Breast epithelium (tissue), 4 donors: Measurements from ENCODE around the gene ABHD14A. TPM values are rescaled to one million over a fixed set of nuclear protein-coding genes. Genes with fewer than 3 reads are reported as not detected.
A peak's percentile ranks its signal among the peaks of the same experiment; 100 is the strongest.

Experiments used
- DNase-seq, 2 donors: peaks; one replicate each; pipeline ENCODE4 v3.0.0-alpha.2; 2019; ENCODE audit warnings: low spot score in 2 of 2
- H3K27ac ChIP-seq, 2 donors: fragments of 200-600 bp; sonication (generic) in 1 of 2; one replicate each; pipeline ENCODE4 v1.5.1; 2016 to 2019; ENCODE audit warnings: mild to moderate bottlenecking in 1 of 2
- H3K27me3 ChIP-seq, 2 donors: fragments of 200-600 bp; sonication (generic) in 1 of 2; one replicate each; pipeline versions ENCODE4 v1.5.1 to v1.6.0; 2017 to 2019; ENCODE audit warnings: control low read depth in 1 of 2, mild to moderate bottlenecking in 1 of 2
- H3K36me3 ChIP-seq: fragments of 200-600 bp; one replicate; pipeline ENCODE4 v1.5.1; 2019
- H3K4me1 ChIP-seq, 2 donors: fragments of 200-600 bp; sonication (generic); one replicate each; pipeline ENCODE4 v1.5.1; 2016 to 2019; ENCODE audit warnings: control low read depth in 1 of 2
- H3K4me3 ChIP-seq, 3 donors: fragments of 200-600 bp; sonication (generic); 1 replicate in 2 of 3; 2 replicates in 1 of 3; pipeline ENCODE4 v1.5.1; 2016 to 2019; ENCODE audit warnings: mild to moderate bottlenecking in 3 of 3, moderate library complexity in 2 of 3
- H3K9me3 ChIP-seq, 2 donors: fragments of 200-600 bp; sonication (generic) in 1 of 2; one replicate each; pipeline ENCODE4 v1.5.1; 2016 to 2019; ENCODE audit warnings: control low read depth in 1 of 2
- CTCF ChIP-seq, 3 donors: fragments of 450-650 bp; IDR thresholded peaks; one replicate each; pipeline ENCODE4 v1.5.1; 2016 to 2017; ENCODE audit warnings: antibody characterized with exemption in 3 of 3, mild to moderate bottlenecking in 3 of 3, moderate library complexity in 3 of 3
- POLR2A ChIP-seq: fragments of 450-650 bp; IDR thresholded peaks from one replicate; pipeline ENCODE4 v1.6.1; 2016; ENCODE audit warnings: antibody characterized with exemption, mild to moderate bottlenecking, moderate library complexity
- POLR2AphosphoS5 ChIP-seq, 3 donors: sonication (generic); formaldehyde crosslinking; IDR thresholded peaks; one replicate each; pipeline ENCODE4 v1.6.1; 2017; ENCODE audit warnings: antibody characterized with exemption in 3 of 3
- intact Hi-C: fragments of 100-400 bp; cut with DNase I; formaldehyde crosslinking; loops from one replicate; pipeline ENCODE4 v1.15.1; 2023; ENCODE audit warnings: low total_unique reads
- total RNA-seq, 3 donors: library from RNA; depleted of rRNA; stranded (reverse); fragments of >200 nt; gene quantifications; one replicate each; pipeline ENCODE4 v1.1.0, GENCODE V29; 2016

The ABHD14A gene
- total RNA-seq, 3 donors from 2014 or later: 16.1 to 32.6 (median 17.1) TPM

- DNase-seq: peak; percentile 61 to 75
- H3K4me3 ChIP-seq: peak overlapping the region; percentile 69 to 77 (median 72)
Observed at GRCh38 chr3:51974277-51974962, 444 bp upstream of the ABHD14A start.

GRCh38 chr3:51975852-51976549, 1.1 kb downstream of the ABHD14A start:
- H3K27ac ChIP-seq: peak overlapping the region; percentile 96 to 98
- peak; percentile 60 to 67 for DNase-seq
- peak overlapping the region; percentile 69 to 77 (median 72) for H3K4me3 ChIP-seq
- H3K36me3 ChIP-seq: no peaks in the 10 kb centered on the region
- no peaks in the 10 kb centered on the region for H3K27me3 ChIP-seq
- TF ChIP-seq POLR2A (no peak), CTCF (IDR thresholded peaks at IDR 0.05) (no peak), POLR2AphosphoS5 (IDR thresholded peaks at IDR 0.05) (peak in 1 of 3 donors; percentile 12)
- intact Hi-C loops: loop anchor here (2.0 kb wide), 1 partner anchor 33 kb away; the partner anchor contains the start of gene PARP3
- no peaks in the 10 kb centered on the region for H3K9me3 ChIP-seq
- peaks cover 6 to 7% of the 10 kb centered on the region in 2 donors for H3K4me1 ChIP-seq

More at GRCh38 chr3:51974277-51974962, 444 bp upstream of the ABHD14A start:
- intact Hi-C loops: loop anchor here (2.0 kb wide), 1 partner anchor 32 kb away; the partner anchor contains the start of gene PARP3
- Histone ChIP-seq H3K27me3 (no peaks in the 10 kb centered on the region), H3K36me3 (no peaks in the 10 kb centered on the region), H3K9me3 (no peaks in the 10 kb centered on the region), H3K27ac (peak overlapping the region; percentile 96 to 98), H3K4me1 (peaks cover 7 to 12% of the 10 kb centered on the region in 2 donors)
- no peak for TF ChIP-seq POLR2AphosphoS5 (IDR thresholded peaks at IDR 0.05)

GRCh38 chr3:51977446-51978142, 2.7 kb downstream of the ABHD14A start:
- H3K4me3 ChIP-seq: no peak overlapping the region
- no peaks in the 10 kb centered on the region for H3K9me3 ChIP-seq
- intact Hi-C loops: no loop called here
- H3K27me3 ChIP-seq: no peaks in the 10 kb centered on the region
- peak in 1 of 2 donors; percentile 48 for DNase-seq
- TF ChIP-seq POLR2A (no peak), CTCF (IDR thresholded peaks at IDR 0.05) (no peak), POLR2AphosphoS5 (IDR thresholded peaks at IDR 0.05) (no peak)
- H3K4me1 ChIP-seq: peaks cover 7 to 14% of the 10 kb centered on the region in 2 donors
- peak overlapping the region; percentile 45 to 96 for H3K27ac ChIP-seq
- no peaks in the 10 kb centered on the region for H3K36me3 ChIP-seq

- peaks cover 7 to 14% of the 10 kb centered on the region in 2 donors for H3K4me1 ChIP-seq
- H3K27ac ChIP-seq: peak overlapping the region; percentile 45 to 96
- intact Hi-C loops: no loop called here
Observed at GRCh38 chr3:51978143-51978502, 3.3 kb downstream of the ABHD14A start.

More at GRCh38 chr3:51978143-51978502, 3.3 kb downstream of the ABHD14A start:
- Histone ChIP-seq H3K36me3 (no peaks in the 10 kb centered on the region), H3K27me3 (no peaks in the 10 kb centered on the region), H3K9me3 (no peaks in the 10 kb centered on the region), H3K4me3 (no peak overlapping the region)
- TF ChIP-seq POLR2AphosphoS5 (IDR thresholded peaks at IDR 0.05) (no peak), POLR2A (no peak), CTCF (IDR thresholded peaks at IDR 0.05) (no peak)
- DNase-seq: no peak
